ENCODE results near the gene LSMEM2.
A peak's percentile ranks its signal among the peaks of the same experiment; 100 is the strongest.
"Not testable (repeated sequence)": the region's sequence is repeated elsewhere in the genome, so short reads cannot be mapped to it uniquely, and the experiment has no call there.

Gene LSMEM2

GRCh38 chr3:50300681-50301254 lies 21.9 kb downstream of the LSMEM2 start:
- DNase-seq: no peak

GRCh38 chr3:50302095-50303012 lies 23.5 kb downstream of the LSMEM2 start:
- DNase-seq: no peak

- no peak for DNase-seq
Measured at GRCh38 chr3:50303013-50303815, 24.3 kb downstream of the LSMEM2 start, which contains the start of gene HYAL1. HYAL1 (minus strand) TSS chr3:50303574; CDS start chr3:50302956, 618 bp downstream.

GRCh38 chr3:50304601-50305000 lies 25.7 kb downstream of the LSMEM2 start:
- peak in 1 of 2 experiments; percentile 47 for DNase-seq

GRCh38 chr3:50312041-50312440 lies 33.2 kb downstream of the LSMEM2 start:
- DNase-seq: not testable (repeated sequence)

- no peak for DNase-seq
Measured at GRCh38 chr3:50314342-50314741, 35.5 kb downstream of the LSMEM2 start.

GRCh38 chr3:50314816-50315215 lies 35.9 kb downstream of the LSMEM2 start:
- DNase-seq: no peak

- peak; percentile 62 to 68 for DNase-seq
Measured at GRCh38 chr3:50316657-50317242, 37.9 kb downstream of the LSMEM2 start.

- DNase-seq: no peak
Measured at GRCh38 chr3:50317300-50317699, 38.4 kb downstream of the LSMEM2 start.

- no peak for DNase-seq
Measured at GRCh38 chr3:50318163-50318562, 39.3 kb downstream of the LSMEM2 start.

GRCh38 chr3:50318615-50319014 lies 39.7 kb downstream of the LSMEM2 start:
- no peak for DNase-seq

- DNase-seq: no peak
Measured at GRCh38 chr3:50319181-50319893, 40.5 kb downstream of the LSMEM2 start.

GRCh38 chr3:50319894-50320625 lies 41.2 kb downstream of the LSMEM2 start:
- DNase-seq: no peak

- no peak for DNase-seq
Measured at GRCh38 chr3:50320853-50321335, 42.0 kb downstream of the LSMEM2 start.

- DNase-seq: peak; percentile 92
Measured at GRCh38 chr3:50321336-50322114, 42.6 kb downstream of the LSMEM2 start.

- no peak for DNase-seq
Measured at GRCh38 chr3:50322115-50322385, 43.2 kb downstream of the LSMEM2 start.

GRCh38 chr3:50322386-50323091 lies 43.7 kb downstream of the LSMEM2 start, which contains the start of gene HYAL2:
HYAL2 (minus strand) TSS chr3:50322745; CDS start chr3:50320489, 2,256 bp downstream.
- DNase-seq: no peak

- no peak for DNase-seq
Measured at GRCh38 chr3:50323092-50323600, 44.3 kb downstream of the LSMEM2 start.

- no peak for DNase-seq
Measured at GRCh38 chr3:50323614-50324199, 44.8 kb downstream of the LSMEM2 start.
